Thoracic aorta (tissue), 2 donors: ENCODE data around the gene NAP1L1. TPM values are rescaled to one million over a fixed set of nuclear protein-coding genes. Genes with fewer than 3 reads are reported as not detected.

Experiments
- ATAC-seq: fragments of 150-250 bp; one replicate; pipeline ENCODE4 v1.8.0; 2017; ENCODE audit warnings: low read depth; ENCODE audit not compliant: insufficient number of reproducible peaks, low FRiP score
- DNase-seq: peaks from one replicate; pipeline ENCODE4 v3.0.0-alpha.2; 2020; ENCODE audit warnings: low spot score
- H3K27ac ChIP-seq, 2 donors: fragments of 200-600 bp; sonication (generic); 1 replicate in 1 of 2; 2 replicates in 1 of 2; pipeline ENCODE4 v1.5.1; 2016; ENCODE audit warnings: mild to moderate bottlenecking in 2 of 2, moderate library complexity in 2 of 2
- H3K27me3 ChIP-seq: fragments of 200-600 bp; sonication (generic); replicated peaks from 2 replicates; pipeline ENCODE4 v1.6.0; 2016; ENCODE audit warnings: mild to moderate bottlenecking; ENCODE audit not compliant: insufficient read depth
- H3K36me3 ChIP-seq: fragments of 200-600 bp; sonication (generic); one replicate; pipeline ENCODE4 v1.5.1; 2016
- H3K4me1 ChIP-seq, 2 donors: fragments of 200-600 bp; sonication (generic); 1 replicate in 1 of 2; 2 replicates in 1 of 2; pipeline versions ENCODE4 v1.5.1 to v1.6.0; 2016; ENCODE audit warnings: low read depth in 2 of 2, mild to moderate bottlenecking in 1 of 2; ENCODE audit not compliant: control insufficient read depth in 1 of 2
- H3K4me3 ChIP-seq: fragments of 200-600 bp; sonication (generic); 2 replicates; pipeline ENCODE4 v1.5.1; 2016; ENCODE audit warnings: mild to moderate bottlenecking
- H3K9me3 ChIP-seq: fragments of 200-600 bp; sonication (generic); 2 replicates; pipeline ENCODE4 v1.5.1; 2016
- total RNA-seq, 2 donors: library from RNA; depleted of rRNA; stranded (reverse); fragments of >200 nt; gene quantifications; one replicate each; pipeline versions ENCODE4 v1.1.0 to v1.2.3, GENCODE V29; 2016
- TF ChIP-seq, protein P1 (sequence below): fragments of 200-600 bp; sonication (generic); IDR thresholded peaks from one replicate; pipeline ENCODE4 v1.5.1; 2019; ENCODE audit warnings: antibody characterized with exemption

Gene NAP1L1
- total RNA-seq, 2 donors from 2014 or later, result 178 to 316 TPM

DNA sequence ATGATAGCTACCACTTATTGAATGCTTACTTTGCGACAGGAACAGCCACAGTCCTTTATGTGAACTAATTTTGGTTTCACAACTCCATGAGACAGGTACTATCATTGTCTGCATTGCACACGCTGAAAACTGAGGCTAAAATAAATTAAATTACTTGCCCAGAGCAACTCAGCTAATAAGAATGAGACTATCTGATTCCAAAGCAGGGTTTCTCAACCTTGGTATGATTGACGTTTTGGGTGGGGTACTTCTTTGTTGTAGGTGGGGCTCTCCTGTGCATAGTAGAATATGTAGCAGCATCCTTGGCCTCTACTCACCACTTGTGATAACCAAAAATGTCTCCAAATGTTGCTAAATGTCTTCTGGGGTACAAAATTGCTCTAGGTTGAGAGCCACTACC, 62.0 kb downstream of the NAP1L1 start:
- TF ChIP-seq, protein P1, sequence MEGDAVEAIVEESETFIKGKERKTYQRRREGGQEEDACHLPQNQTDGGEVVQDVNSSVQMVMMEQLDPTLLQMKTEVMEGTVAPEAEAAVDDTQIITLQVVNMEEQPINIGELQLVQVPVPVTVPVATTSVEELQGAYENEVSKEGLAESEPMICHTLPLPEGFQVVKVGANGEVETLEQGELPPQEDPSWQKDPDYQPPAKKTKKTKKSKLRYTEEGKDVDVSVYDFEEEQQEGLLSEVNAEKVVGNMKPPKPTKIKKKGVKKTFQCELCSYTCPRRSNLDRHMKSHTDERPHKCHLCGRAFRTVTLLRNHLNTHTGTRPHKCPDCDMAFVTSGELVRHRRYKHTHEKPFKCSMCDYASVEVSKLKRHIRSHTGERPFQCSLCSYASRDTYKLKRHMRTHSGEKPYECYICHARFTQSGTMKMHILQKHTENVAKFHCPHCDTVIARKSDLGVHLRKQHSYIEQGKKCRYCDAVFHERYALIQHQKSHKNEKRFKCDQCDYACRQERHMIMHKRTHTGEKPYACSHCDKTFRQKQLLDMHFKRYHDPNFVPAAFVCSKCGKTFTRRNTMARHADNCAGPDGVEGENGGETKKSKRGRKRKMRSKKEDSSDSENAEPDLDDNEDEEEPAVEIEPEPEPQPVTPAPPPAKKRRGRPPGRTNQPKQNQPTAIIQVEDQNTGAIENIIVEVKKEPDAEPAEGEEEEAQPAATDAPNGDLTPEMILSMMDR, result no peak
- Histone ChIP-seq H3K4me1 (peaks cover 0 to 9% of the 10 kb centered on the region in 2 donors), H3K36me3 (no peaks in the 10 kb centered on the region), H3K27me3 (no peaks in the 10 kb centered on the region), H3K9me3 (no peaks in the 10 kb centered on the region), H3K27ac (no peak overlapping the region), H3K4me3 (no peak overlapping the region)
- no peak for ATAC-seq
- DNase-seq, result no peak

DNA sequence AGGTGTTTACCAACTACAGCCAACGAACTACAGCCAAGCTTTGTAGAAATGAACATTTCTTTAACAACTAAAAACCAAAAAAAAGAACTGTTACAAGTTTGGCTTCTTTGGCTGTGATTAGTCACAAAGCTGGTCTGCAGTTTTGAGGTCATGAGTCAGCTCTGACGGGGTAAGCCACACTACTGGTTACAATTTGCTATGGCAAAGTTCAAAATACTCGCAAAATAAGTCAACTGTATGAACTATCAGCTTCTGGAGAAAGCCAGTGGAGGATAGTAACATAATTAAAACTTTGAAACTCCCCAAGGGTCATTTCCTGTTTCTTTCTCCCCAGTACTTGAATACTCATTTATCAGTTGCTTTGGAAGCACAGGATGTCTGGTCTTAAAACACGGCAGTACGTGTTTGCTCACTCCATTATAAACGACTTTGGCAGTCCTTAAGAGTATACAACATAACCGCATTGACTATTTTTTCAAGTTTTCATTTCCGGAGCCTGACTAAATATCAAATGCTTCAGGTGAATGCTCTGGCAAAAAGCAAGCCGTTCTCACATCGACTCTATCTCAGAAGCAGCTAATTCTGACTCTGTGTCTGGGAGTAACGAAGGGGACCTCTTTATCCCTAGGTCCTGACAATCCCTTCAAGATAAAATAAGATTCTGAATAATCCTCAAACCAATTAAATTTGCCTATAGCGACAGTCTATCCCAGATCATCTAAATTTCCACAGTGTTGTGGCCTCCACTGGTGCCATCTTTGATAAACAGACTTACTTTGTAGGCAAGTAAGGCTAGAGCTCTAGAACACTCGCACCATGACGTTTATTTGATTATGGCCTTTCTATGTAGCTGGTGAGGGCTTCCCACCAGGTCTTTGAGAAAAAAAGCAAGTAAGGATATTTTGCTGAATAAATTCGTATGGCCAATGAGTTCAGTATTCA, 63.5 kb downstream of the NAP1L1 start:
- TF ChIP-seq, protein P1, result no peak
- Histone ChIP-seq H3K4me3 (no peak overlapping the region), H3K4me1 (peaks cover 0 to 6% of the 10 kb centered on the region in 2 donors), H3K9me3 (no peaks in the 10 kb centered on the region), H3K36me3 (no peaks in the 10 kb centered on the region), H3K27ac (peak overlapping the region in 1 of 2 donors; percentile 45), H3K27me3 (no peaks in the 10 kb centered on the region)
- no peak for DNase-seq
- ATAC-seq, result peak; percentile 57

DNA sequence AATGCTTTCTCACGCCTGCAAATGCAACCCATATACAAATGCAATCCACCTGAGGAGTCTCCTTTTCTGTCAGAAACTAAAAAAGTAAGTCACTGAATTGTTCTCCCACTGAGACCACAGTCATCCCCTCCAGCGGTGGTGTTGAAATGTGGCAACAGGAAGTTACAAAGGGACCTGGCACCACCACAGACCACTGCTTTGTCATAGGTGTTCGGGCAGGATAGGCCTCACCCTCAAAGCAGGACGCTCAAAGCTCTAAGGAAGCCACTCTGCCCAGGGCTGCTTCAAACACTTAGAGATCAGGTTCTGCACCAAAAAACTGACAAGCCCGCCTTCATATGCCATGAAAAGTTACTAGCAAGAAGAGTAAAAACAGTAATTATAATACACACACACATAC, 64.2 kb downstream of the NAP1L1 start:
- Histone ChIP-seq H3K9me3 (no peaks in the 10 kb centered on the region), H3K27me3 (no peaks in the 10 kb centered on the region), H3K4me1 (peaks cover 0 to 6% of the 10 kb centered on the region in 2 donors), H3K27ac (peak overlapping the region in 1 of 2 donors; percentile 45), H3K36me3 (no peaks in the 10 kb centered on the region), H3K4me3 (no peak overlapping the region)
- ATAC-seq (no peak), DNase-seq (no peak)
- TF ChIP-seq, protein P1, result no peak

DNA sequence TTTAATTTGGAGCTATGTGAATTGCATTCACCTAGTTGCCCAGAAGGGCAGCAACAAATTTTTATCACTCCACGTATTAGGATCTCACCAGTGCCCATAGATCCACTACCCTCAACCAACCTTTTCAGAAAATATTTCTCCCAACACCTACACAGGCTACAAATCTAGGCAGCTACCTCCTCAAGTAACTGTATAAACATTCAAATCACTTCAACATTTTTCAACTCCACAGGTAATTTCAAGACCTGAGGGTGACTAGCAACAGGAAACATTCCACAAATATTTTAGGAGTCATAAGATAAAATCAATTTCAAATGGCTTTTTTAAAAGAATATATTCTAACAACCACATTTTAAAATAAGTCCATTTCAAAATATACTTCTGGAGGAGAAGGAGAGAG, 65.8 kb downstream of the NAP1L1 start:
- DNase-seq (no peak), ATAC-seq (no peak)
- Histone ChIP-seq H3K36me3 (no peaks in the 10 kb centered on the region), H3K4me3 (no peak overlapping the region), H3K27ac (no peak overlapping the region), H3K9me3 (no peaks in the 10 kb centered on the region), H3K27me3 (no peaks in the 10 kb centered on the region), H3K4me1 (no peaks in the 10 kb centered on the region)
- TF ChIP-seq, protein P1, result no peak

DNA sequence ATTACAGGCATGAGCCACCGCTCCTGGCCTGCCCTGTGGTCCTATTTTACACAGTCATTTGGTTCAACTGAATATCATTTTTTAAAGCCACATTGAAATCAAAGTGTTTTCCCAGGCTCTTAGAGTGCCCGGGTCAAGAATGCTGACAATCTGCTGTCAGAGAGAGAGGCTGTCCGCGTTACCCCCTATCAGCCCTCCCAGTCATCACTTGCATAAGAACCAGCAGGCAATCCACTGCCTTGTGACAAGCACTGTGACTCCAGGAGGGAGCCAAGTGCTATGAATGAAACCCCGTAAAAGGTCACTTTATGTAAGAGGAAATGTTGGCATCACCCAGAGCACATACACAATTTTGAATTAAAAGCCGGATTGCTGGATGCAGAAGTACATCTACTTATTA, 66.4 kb downstream of the NAP1L1 start:
- H3K4me1 ChIP-seq, result no peaks in the 10 kb centered on the region
- no peak for DNase-seq
- no peaks in the 10 kb centered on the region for H3K9me3 ChIP-seq
- no peak overlapping the region for H3K27ac ChIP-seq
- TF ChIP-seq, protein P1, result no peak
- H3K27me3 ChIP-seq, result no peaks in the 10 kb centered on the region
- H3K36me3 ChIP-seq, result no peaks in the 10 kb centered on the region
- no peak for ATAC-seq
- H3K4me3 ChIP-seq, result no peak overlapping the region
